NCI-H82 treated with DMSO at 0.1 percent for 48 hours (cell line): ENCODE results near the gene CYP27A1.
A peak's percentile ranks its signal among the peaks of the same experiment; 100 is the strongest.

ENCODE experiments used
- DNase-seq: peaks from one replicate; lab custom pipeline; 2025; ENCODE audit not compliant: unreplicated experiment; lab: John Stamatoyannopoulos, UW

CYP27A1 gene

GRCh38 chr2:218857371-218858137 lies 75.6 kb downstream of the CYP27A1 start:
- no peak for DNase-seq

GRCh38 chr2:218858138-218858445 lies 76.1 kb downstream of the CYP27A1 start:
- no peak for DNase-seq

- DNase-seq: no peak
These were observed 77.0 kb downstream of the CYP27A1 start for GRCh38 chr2:218858671-218859555.

GRCh38 chr2:218859556-218859987 lies 77.6 kb downstream of the CYP27A1 start, which contains the start of gene WNT6:
Gene WNT6 (plus strand): TSS chr2:218859805. CDS start chr2:218860038, 233 bp downstream.
- DNase-seq: no peak

GRCh38 chr2:218859988-218860831 lies 78.3 kb downstream of the CYP27A1 start:
- no peak for DNase-seq

GRCh38 chr2:218860950-218861381 lies 79.0 kb downstream of the CYP27A1 start:
- peak; percentile 98 for DNase-seq

GRCh38 chr2:218861645-218862318 lies 79.8 kb downstream of the CYP27A1 start:
- DNase-seq: no peak

- no peak for DNase-seq
These were observed 81.1 kb downstream of the CYP27A1 start for GRCh38 chr2:218863021-218863520.
